A549 (cell line): ENCODE measurements around the gene TRIM8.

Source experiments
- ELK1 ChIP-seq: fragments of 150-350 bp; IDR thresholded peaks from 2 replicates; pipeline ENCODE4 v1.6.1; 2014; ENCODE audit warnings: low read depth, mild to moderate bottlenecking, low read length
- RFX5 ChIP-seq: fragments of 450-650 bp; IDR thresholded peaks from 2 replicates; pipeline ENCODE4 v1.7.1; 2014; ENCODE audit warnings: antibody characterized with exemption, mild to moderate bottlenecking, moderate library complexity

- TF ChIP-seq ELK1 (no peak), RFX5 (no peak)
These were observed 31.6 kb downstream of the TRIM8 start for GRCh38 chr10:102675666-102676533.
